NCI-H524 (cell line): ENCODE measurements around the gene ACSF2.
"Not testable (repeated sequence)": the region's sequence is repeated elsewhere in the genome, so short reads cannot be mapped to it uniquely, and the experiment has no call there.

Source experiments
- DNase-seq, 2 experiments: peaks; one replicate each; lab custom pipeline; 2025; lab: John Stamatoyannopoulos, UW

Gene ACSF2

DNA sequence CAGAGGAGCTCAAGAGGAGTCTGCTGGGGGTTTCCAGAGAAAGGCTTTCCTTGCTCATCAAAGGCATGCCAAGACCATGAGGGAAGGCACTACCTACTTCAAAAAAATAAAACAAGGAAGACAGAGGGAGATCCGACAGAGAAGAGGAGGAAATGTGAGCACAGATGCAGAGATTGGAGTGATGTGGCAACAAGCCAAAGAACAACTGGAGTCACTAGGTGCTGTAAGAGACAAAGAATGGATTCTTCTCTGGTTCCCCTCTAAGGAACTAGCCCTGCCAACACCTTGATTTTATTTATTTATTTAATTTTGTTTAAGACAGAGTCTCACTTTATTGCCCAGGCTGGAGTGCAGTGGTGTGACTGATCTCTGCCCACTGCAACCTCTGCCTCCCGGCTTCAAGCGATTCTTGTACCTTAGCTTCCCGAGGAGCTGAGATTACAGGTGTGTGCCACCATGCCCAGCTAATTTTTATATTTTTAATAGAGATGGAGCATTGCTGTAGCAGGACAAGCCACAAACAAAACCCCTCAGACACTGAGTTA, 13.8 kb upstream of the ACSF2 start:
- DNase-seq, result no peak

DNA sequence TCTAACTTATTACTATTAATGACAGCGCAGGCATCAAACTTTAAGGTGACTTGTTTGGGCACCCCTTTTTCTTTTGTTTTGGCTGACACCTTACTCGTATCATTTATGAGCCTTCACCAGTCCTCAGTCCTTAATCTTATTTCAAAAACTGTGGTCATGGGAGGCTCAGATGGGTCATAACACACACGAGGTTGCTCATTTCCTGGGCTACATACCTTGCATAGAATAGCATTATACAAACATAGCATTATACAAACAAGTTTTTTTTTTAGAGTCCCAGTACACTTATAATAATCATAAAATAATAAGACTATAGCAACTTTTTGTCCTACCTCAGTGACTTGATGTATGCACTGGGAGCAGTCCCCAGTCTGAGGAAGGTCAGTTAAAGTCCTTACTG, 11.2 kb upstream of the ACSF2 start:
- no peak for DNase-seq

DNA sequence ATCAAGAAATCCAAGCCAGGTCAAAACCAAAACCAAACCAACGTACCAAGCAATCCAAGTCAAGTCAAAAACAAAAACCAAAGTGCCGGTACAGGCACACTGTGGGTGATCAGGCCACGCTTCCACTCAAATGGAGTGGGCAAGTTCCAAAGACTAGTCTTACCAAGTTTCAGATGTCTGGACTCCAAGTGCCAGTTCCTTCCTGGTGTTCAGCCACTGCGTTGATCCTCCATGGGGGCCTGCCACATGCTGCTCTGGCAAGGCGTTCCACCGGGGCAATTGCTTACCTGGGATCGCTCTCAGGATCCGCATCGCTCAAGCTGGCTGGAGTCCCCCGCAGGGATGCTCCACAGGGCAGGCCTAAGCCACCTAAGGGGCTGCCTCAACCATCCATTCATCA, 6.4 kb upstream of the ACSF2 start:
- DNase-seq, result not testable (repeated sequence)

DNA sequence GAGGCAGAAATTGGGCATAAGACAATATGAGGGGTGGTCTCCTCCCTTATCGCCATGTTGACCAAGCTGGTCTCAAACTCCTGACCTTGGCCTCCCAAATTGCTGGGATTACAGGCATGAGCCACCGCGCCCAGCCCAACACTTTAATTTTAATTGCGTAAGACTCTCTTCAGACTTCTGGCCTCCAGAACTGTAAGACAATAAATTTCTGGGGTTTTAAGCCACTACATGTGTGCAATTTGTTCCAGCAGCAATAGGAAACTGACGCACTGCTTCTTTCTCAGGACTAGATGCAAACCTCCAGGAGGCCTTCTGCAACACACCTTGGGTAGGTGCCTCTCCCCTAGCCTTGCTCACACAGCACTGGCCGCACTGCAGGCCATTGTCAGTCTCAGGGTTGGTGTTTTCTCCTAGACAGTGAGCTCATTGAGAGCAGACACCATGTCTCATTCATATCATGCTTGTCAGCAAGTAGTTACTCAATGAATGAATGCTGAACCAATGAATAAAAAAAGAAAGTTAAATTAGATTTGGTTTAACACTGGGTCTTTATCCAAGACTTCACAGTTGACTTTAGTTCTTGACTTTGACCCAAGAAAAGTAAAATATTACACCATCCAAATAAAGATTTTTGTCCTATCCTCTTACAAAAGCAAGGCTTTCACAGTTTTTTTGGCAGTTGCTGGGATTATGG, 5.5 kb upstream of the ACSF2 start:
- no peak for DNase-seq

DNA sequence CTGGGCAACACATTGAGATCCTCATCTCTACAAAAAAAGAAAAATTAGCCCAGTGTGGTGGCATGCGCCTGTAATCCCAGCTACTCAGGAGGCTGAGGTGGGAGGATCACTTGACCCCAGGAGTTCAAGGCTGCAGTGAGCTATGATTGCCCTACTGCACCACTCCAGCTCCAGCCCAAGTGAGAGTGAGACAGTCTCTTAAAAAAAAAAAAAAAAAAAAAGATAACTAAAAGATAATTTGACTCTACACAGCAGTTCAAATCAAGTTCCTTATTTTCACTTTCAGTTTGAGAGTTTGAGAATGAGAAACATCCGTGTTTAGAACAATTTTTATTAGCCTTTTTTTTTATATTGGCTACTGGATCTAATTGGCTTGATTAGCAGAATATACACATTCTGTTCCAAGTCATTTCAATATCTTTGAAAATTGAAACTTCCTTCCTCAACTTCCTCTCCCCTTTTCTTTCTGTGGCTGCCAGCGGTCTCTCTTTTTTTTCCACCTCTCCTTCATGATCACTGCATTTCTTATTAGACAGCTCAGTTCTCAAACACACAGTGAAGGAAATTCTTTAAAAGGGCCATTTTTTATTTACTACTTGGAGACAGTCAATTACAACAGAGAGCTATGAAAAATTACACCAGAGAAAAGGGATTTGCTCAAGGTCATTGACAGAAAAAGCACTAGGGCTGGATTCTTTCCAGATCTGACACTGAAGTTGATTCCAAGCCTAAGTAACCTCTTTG, 4.5 kb upstream of the ACSF2 start:
- no peak for DNase-seq

DNA sequence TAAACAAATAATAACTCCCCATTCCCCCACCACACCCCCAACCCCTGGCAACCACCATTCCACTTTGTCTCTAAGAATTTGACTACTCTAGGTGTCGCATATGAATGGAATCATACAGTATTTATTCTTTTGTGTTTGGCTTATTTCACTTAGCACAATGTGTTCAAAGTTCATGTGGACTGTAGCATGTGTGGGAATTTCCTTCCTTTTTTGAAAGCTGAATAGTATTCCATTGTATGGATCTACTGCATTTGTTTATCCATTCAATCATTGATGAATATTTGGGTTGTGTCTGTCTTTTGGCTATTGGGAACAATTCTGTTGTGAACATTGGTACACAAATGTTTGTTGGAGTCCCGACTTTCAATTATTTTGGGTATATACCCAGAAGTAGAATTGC, 3.3 kb upstream of the ACSF2 start:
- DNase-seq, result no peak

DNA sequence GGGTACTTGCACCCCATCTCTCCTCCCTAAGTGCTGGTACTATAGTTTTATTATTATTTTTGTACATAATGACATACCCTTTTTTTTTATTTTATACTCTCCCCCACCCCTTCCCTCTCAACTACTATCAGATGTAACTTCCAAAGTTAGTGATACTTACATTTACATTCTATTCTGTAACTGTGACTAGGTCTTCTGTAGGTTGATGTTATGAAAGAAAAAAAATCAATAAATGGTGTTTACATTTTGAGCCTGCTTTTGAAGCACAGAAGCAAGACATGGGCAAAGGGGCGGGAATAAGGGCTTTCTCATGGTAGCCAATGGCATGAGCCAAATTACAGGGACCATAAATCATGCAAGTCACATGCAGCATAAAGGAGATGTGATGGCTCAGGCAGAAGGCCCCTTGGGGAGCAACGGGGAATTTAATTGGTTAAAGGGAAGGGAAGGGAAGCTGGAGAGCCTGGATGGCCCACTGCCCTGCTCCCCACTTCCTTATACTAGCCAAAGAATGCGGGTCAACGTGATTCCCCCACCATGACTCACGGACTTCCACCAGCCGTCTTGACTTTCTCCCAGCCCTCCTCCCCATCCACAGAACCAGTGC, 2.4 kb upstream of the ACSF2 start:
- DNase-seq, result peak in 1 of 2 experiments; percentile 6

DNA sequence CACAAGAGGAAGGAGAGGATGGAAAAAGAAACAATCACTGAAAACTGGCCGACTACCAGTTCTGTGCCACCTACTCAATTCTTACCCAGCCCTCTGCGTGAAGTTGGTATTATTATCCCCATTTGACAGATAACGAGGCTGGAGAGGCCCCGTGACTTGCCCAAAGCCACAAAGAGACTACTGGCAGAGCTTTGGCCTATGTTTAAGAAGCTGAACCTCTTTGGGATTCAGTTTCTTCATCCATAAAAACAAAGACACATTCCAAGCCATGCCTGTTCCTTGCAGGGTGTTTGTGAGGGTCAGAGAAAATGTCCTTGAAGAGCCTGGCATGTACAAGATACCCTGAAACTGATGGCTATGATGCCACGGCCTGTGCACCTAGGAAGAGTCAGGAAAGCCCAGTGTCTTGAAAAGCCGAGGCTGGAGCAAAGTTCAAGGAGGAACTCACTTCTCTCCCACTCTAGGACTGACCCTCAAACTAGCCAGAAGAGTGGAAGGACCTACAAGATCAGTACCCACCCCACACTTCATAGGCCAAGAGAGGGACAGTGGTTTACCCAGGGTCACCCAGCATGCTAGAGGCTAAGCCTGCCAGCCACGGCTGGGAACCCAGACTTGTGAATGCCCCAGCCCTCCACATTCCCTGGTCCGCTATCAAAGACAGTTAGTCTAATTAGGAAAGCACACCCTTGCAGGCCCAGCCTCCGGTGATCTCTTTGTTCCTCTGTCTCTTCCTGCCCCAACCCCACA, 1.6 kb upstream of the ACSF2 start:
- no peak for DNase-seq

DNA sequence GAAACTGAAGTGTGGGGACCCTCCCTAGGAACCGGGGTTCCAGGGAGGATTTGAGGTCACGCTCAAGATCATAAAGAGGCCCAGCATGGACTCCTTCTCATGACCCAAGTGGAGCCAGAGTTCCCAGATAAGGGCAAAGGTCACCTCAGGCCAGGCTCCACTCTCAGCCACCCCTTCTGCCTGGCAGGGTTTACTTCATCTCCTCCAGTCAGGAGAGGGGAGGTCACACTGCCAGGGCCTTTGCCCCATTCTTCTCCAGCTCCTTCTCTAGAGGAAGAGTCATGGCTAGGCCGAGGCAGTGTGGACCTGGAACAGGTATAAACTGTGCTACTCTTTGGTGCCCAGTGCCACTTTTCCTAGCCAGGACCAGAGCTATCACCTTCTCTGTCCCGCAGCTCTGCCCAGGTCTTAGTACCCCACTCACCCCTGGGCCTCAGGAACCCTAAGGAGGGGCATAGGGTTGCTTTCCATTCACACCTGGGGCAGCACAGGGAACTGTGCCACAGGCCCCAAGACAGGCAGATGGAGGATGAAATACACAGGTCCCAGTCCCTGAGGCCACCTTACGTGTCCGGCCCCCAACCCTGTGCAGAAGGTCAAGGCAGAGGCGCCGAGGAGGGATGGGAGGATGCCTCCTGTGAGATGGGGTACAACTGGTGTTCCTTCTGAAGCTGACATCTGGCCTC, 879 bp upstream of the ACSF2 start:
- no peak for DNase-seq

DNA sequence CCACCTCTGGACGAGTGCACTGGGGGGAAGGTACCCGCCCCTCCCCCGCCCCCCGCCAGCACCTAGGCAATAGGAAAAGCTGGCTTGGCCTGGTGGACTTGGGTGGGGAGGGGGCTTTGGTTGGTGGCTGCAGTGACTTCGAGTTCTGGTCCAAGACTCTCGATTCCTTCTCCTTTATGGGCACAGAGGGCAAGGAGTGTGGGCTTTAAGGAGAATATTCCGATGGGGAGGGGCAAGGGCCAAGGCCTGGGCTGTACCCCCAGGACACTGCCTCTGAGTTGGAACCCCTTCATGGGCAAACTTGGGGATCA, 409 bp downstream of the ACSF2 start:
- no peak for DNase-seq

DNA sequence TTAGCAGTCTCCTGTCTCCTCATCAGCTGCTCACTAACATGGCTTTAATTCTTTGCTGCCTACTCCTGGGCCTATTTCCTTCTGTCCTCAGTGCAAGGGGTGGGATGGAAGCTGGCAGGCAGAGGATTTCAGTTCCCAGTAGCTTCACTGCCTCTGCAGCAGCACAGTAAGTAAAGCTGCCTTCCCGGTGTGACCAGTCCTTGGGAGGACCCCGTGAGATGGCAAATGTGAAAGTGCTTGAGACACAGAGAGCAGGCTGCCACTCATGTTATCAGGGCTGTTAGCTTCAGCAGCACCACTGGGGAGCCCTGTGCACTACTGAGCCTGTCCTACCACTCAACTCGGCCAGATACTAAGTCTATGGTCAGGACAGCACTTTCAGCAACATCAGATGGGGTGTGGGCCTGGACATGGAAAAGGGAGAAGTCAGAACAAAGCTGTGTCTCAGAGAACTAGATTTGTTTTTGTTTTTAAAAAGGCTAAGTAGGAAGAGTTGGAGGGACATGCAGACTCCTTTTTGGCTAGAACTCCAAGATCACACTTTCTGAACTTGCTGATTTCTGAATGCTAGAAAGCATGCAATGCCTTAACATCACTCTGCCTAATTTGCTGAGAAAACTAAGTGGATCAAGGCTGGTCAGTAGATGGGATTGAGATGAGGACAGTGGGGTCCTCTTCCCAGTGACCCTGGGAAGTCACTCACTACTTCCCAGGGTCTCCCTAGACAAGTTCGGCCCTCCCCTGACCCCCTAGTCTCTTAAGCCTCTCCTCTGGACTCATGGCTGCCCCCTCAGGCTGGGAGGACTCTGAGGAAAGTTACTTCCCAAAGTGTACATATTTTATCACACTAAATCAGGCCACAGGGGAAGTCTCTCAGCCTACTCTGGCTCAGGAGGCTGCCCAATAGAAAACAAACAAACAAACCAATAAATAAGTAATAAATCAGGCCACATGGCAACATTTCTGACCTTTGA, 1.1 kb downstream of the ACSF2 start:
- DNase-seq, result peak; percentile 18 to 66

DNA sequence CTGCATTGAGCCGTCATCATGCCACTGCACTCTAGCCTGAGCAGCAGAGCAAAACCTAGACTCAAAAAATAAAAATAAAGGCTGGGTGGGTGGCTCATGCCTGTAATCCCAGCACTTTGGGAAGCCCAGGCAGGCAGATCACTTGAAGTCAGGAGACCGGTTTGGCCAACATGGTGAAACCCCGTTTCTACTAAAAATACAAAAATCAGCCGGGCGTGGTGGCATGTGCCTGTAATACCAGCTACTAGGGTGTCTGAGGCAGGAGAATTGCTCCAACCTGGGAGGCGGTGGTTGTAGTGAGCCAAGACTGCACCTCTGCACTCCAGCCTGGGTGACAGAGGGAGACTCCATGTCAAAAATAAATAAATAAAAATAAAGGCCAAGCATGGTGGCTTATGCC, 2.1 kb downstream of the ACSF2 start:
- DNase-seq, result not testable (repeated sequence)

DNA sequence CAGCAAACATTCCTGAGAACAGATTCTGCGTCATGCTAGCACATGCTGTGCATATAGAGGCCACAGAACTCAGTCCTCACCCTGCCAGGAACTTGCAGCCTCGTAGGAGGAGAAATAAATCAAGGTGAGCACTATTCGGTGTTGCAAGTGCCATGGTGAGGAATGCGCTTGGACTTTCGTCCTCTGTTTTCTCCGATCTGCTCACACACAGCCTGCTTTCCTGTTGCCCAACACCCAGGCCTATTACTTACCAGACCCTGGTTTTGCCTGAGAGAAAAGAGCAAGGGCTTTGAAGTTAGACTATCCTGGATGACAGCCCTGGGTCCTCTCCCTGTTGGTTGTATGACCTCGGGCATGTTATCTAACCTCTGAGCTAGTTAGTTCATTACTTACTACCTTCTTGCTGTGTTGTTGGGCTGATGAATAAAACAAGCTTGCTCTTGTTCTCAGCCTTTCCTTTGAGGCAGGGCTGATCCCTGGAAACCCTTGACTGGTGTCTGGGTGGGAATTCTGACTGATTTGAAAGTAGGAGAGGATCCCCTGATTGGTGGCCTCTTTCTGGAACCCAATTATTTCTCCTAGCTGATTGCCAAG, 2.9 kb downstream of the ACSF2 start:
- DNase-seq, result no peak

DNA sequence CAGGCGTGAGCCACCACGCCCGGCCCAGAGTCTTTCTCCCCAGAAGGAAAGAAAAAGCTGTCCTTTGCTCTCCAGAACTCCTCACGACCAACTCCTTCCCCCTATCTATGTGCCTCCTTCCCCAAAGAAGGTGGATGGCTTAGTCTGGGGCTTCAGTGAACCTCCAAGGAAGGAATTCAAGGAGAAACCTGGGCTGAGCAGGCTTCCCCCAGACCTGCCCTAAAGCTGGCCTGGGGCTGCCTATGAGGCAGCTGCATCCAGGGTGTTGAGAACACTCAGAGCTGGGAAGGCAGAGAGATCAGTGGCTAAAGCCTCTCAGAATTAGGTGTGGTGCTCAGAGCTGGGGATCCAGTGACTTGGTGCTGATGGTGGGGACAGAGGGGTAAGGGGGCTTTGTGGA, 3.8 kb downstream of the ACSF2 start:
- DNase-seq, result no peak

DNA sequence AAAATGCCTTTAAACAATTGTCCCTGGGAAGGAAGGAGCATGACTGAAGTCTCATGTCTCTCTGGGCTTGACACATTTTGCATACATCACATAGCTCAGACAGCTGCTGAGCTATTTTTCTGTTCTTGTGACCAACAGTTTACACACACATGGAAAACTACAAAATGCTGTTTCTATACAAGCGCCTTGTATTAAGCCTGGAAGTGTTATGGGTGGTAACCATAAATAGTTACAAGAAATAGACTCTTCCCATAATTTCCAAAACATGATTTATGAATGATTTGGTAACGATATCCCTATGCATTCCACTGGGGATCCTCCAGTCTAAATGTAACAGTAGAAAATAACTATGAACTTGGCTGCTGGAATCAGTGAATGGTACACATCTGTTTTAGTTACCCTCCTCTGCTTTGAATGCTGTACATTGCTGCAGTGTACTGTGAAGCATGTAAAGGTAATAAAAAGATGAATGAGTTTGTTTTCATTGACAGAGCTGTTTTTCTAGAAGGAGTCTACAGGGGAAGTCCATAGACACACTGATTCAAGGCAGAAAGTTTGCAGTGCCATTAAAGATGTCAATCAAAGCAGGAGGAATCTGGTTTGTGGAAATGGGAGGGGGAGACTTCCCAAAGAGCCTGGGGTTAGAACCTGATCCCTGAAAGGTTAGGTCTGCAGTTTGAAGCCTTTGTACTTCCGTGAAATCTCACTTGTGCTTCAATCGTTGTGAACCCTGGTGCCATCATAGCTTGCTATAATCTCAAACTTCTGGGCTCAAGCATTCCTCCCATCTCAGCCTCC, 5.0 kb downstream of the ACSF2 start:
- no peak for DNase-seq

DNA sequence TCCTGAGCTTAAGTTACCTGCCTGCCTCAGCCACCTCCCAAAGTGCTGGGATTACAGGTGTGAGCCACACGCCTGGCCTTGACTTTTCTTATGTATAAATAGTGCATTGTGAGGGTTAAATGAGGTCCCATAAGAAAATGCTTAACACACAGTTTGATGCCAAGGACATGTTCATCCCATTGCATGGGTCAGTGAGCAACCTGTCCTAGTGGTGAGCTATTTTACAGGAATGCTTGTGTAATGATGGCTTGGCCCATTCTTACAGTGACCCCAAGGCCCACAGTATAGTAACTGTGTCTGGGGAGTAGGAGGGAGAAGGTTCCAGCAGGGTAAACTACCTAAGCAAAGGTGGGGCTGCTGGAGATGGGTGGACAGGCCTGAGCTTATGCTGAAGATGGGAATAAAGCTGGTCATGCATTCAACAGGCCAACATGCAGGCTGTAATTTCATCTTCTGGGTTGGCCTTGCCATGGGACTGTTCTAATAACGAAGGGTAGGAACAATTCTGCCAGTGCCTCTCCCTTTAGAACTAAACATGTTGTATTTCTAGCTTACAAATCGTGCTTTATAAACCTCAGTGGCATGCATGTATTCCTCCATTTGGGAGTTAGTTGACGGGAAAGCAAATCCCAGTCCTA, 6.2 kb downstream of the ACSF2 start:
- no peak for DNase-seq

DNA sequence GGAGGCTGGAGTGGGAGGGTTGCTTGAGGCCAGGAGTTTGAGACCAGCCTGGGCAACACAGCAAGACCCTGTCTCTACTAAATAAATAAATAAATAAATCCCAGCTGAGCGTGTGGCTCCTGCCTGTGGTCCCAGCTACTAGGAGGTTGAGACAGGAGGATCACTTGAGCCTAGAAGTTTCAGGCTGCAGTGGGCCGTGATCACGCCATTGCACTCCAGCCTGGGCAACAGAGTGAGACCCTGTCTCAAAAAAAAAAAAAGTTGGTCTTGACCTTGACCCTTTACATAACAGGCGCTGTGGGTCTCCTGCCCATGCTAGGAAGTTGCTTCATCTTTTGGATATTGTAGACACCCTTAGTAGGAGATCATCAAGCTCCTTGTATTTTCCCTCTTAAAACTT, 11.4 kb downstream of the ACSF2 start:
- no peak for DNase-seq

DNA sequence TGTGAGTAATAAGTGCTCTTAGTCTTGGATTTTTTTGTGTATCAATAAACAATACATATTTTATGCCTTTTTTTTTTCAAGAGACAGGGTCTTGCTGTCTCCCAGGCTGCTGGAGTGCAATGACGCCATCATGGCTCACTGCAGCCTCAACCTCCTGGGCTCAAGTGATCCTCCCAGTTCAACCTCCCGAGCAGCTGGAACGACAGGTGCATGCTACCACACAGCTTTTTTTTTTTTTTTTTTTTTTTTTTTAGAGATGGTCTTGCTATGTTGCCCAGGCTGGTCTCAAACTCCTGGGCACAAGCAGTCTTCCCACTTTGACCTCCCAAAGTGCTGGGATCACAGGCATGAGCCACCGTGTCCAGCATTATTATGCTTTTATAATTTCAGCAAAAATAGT, 13.0 kb downstream of the ACSF2 start:
- no peak for DNase-seq
